ENCODE results near the gene SPRED1. TPM values are rescaled to one million over a fixed set of nuclear protein-coding genes. Genes with fewer than 3 reads are reported as not detected.

SPRED1 gene
- total and polyA plus RNA-seq, 2 of the 13 experiments (the other 11 are each of a cell fraction or from before 2014, with no cell fraction given) = 3.8 to 9.6 TPM

DNA sequence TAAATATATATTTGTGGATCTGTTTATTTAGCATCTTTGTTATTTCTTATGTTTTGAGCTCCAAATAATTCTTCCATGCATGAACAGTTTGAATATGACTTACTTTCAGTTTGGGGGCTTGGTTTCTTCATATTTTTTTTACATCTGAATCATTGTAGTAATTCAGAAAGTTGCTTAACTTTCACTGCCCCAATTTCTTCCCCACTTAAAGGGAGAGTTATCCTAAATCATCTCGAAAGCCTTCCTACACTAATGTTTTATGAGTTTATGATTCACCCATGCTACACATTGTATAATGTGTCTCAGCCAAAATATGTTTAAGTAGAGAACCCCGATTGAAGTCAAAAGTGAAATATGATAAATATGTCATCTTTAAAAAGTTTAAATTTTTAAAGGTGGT lies 47.8 kb downstream of the SPRED1 start (continued):
- TF ChIP-seq ZNF512 (CRISPR knock-in tag; IDR thresholded peaks at IDR 0.05) = no peak
- TF ChIP-seq ZBTB37 (CRISPR knock-in tag; IDR thresholded peaks at IDR 0.05) = no peak
- no peak for TF ChIP-seq NCOA2 (CRISPR knock-in tag; IDR thresholded peaks at IDR 0.05)
- TF ChIP-seq ZBTB7B (CRISPR knock-in tag; IDR thresholded peaks at IDR 0.05) = no peak
- TF ChIP-seq ZNF333 (CRISPR knock-in tag; IDR thresholded peaks at IDR 0.05; ENCODE audit: borderline replicate concordance) = no peak
- TF ChIP-seq TCF7L2 (IDR thresholded peaks at IDR 0.05; ENCODE audit: low read depth, low read length) = no peak
- TF ChIP-seq ZNF354B (CRISPR knock-in tag; IDR thresholded peaks at IDR 0.05) = no peak
- TF ChIP-seq ZNF34 (CRISPR knock-in tag; IDR thresholded peaks at IDR 0.05; ENCODE audit: borderline replicate concordance) = no peak
- no peak for TF ChIP-seq ZKSCAN5 (CRISPR knock-in tag; IDR thresholded peaks at IDR 0.05)
- no peak for TF ChIP-seq THAP11 (CRISPR knock-in tag; IDR thresholded peaks at IDR 0.05)
- TF ChIP-seq HOXD1 (CRISPR knock-in tag; IDR thresholded peaks at IDR 0.05) = no peak

DNA sequence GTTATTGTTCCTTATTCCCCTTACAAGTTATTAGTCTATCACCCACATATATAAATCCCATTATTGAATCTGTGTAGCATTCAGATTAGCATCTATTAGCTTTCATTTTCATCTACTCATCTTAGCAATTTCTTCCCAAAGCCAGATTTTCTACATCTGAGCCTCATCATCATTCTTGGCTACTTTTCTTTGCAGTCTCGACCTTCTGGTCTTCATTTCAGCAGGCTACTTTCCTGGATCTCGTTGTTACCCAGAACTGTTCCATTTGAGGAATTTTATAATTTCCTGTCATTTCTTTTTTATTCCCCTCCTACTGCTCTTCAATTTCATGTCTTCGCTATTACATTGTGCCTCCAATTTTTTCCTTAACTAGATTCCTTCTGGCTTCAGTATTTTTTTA lies 51.8 kb downstream of the SPRED1 start:
- ATAC-seq (no peak), DNase-seq (ENCODE audit: low spot score) (no peak), FAIRE-seq (no peak)
- H3K36me3 ChIP-seq (replicated peaks in 1 of 2; ENCODE audit: control insufficient read depth in 1 of 2, insufficient read depth in 2 of 2, low read length in 2 of 2) = peaks cover 0 to 5% of the 10 kb centered on the region in 2 experiments; a peak in 3 of 5 replicates
- H3K79me2 ChIP-seq (ENCODE audit: insufficient read depth, low read length) = no peaks in the 10 kb centered on the region
- in situ Hi-C loops (cut with HindIII; ENCODE audit: extremely low pct_ligation_motif_present, low pct_unique_long_range_greater_than_20kb) (no loop called here), intact Hi-C loops (cut with micrococcal nuclease; ENCODE audit: unreplicated experiment) (no loop called here)
- no peak overlapping the region for H3K4me3 ChIP-seq (replicated peaks in 1 of 3; ENCODE audit: insufficient read depth in 1 of 3, low read depth in 2 of 3, low read length in 3 of 3)
- no peak overlapping the region for H3K9ac ChIP-seq (ENCODE audit: insufficient read depth, low read depth, low read length)
- ChIA-PET POLR2A (no interaction called here), CTCF (ENCODE audit: low intra/inter-chr PET ratio, low total read pairs) (no interaction called here)
- WGBS (ENCODE audit: low lambda C conversion rate) = 97% methylated on average over 3 of the region's 3 CpGs
- H3K27ac ChIP-seq (ENCODE audit: extremely low read length, insufficient read depth, low read length) = no peak overlapping the region
- H3K4me1 ChIP-seq (ENCODE audit: insufficient read depth, low read length) = no peaks in the 10 kb centered on the region
- no peak overlapping the region for H3K4me2 ChIP-seq (ENCODE audit: low read depth, low read length)
- H3K27me3 ChIP-seq (ENCODE audit: control insufficient read depth in 1 of 2, insufficient read depth in 2 of 2, low read length in 2 of 2) = no peaks in the 10 kb centered on the region
- no peaks in the 10 kb centered on the region for H3K9me3 ChIP-seq (ENCODE audit: low read length)
- no TSS peak for BruUV-seq (replicated peaks)
- no peaks in the 10 kb centered on the region for H4K20me1 ChIP-seq (ENCODE audit: insufficient read depth, low read length)
- H2AFZ ChIP-seq (ENCODE audit: low read length) = no peak overlapping the region
- TF ChIP-seq MBD4 (IDR thresholded peaks at IDR 0.05; ENCODE audit: borderline replicate concordance, low read length) = no peak
- no peak for TF ChIP-seq RNF2 (conservative IDR thresholded peaks at IDR 0.05; ENCODE audit: low read depth)
- no peak for TF ChIP-seq SCMH1 (CRISPR knock-in tag; IDR thresholded peaks at IDR 0.05; ENCODE audit: borderline replicate concordance)
- TF ChIP-seq RELA (CRISPR knock-in tag; IDR thresholded peaks at IDR 0.05) = no peak
- TF ChIP-seq DR1 (CRISPR knock-in tag; IDR thresholded peaks at IDR 0.05) = no peak
- TF ChIP-seq KLF16 (CRISPR knock-in tag; IDR thresholded peaks at IDR 0.05) = no peak
- TF ChIP-seq ZNF678 (CRISPR knock-in tag; IDR thresholded peaks at IDR 0.05) = no peak
- no peak for TF ChIP-seq TOE1 (CRISPR knock-in tag; IDR thresholded peaks at IDR 0.05)

Measured in HepG2 (cell line).